Heart right ventricle (tissue), 16 donors: ENCODE measurements around the gene TIE1. TPM values are rescaled to one million over a fixed set of nuclear protein-coding genes. Genes with fewer than 3 reads are reported as not detected.

Experiments
- ATAC-seq, 8 donors: fragments of 200-7000 bp; cut with Tn5 transposase; one replicate each; pipeline ENCODE4 v1.9.1; 2020; ENCODE audit warnings: mild to moderate bottlenecking in 8 of 8, moderate library complexity in 8 of 8, moderate number of reproducible peaks in 1 of 8
- DNase-seq, 2 donors: peaks; one replicate each; pipeline ENCODE4 v3.0.0-alpha.2; 2020
- H3K27ac ChIP-seq, 10 donors: fragments of 200-600 bp; sonication (generic) in 2 of 10; one replicate each; pipeline versions ENCODE4 v1.5.0 to v1.8.0; 2020 to 2022; ENCODE audit warnings: mild to moderate bottlenecking in 3 of 10
- H3K27me3 ChIP-seq, 7 donors: fragments of 200-600 bp; one replicate each; pipeline ENCODE4 v1.8.0; 2021 to 2022; ENCODE audit warnings: mild to moderate bottlenecking in 2 of 7
- H3K36me3 ChIP-seq, 9 donors: fragments of 200-600 bp; sonication (generic) in 1 of 9; one replicate each; pipeline versions ENCODE4 v1.5.0 to v1.8.0; 2020 to 2022; ENCODE audit warnings: mild to moderate bottlenecking in 2 of 9
- H3K4me1 ChIP-seq, 9 donors: fragments of 200-600 bp; sonication (generic) in 1 of 9; one replicate each; pipeline versions ENCODE4 v1.5.0 to v1.8.0; 2020 to 2022; ENCODE audit warnings: mild to moderate bottlenecking in 4 of 9
- H3K4me3 ChIP-seq, 10 donors: fragments of 200-600 bp; sonication (generic) in 2 of 10; one replicate each; pipeline versions ENCODE4 v1.5.0 to v1.8.0; 2020 to 2022; ENCODE audit warnings: mild to moderate bottlenecking in 7 of 10, moderate library complexity in 2 of 10
- H3K9me3 ChIP-seq, 11 donors: fragments of 200-600 bp in 10 of 11; sonication (generic) in 2 of 11; one replicate each; pipeline versions ENCODE4 v1.5.0 to v1.8.0; 2013 to 2022; ENCODE audit warnings: mild to moderate bottlenecking in 2 of 11, control low read depth in 1 of 11, moderate library complexity in 1 of 11
- CTCF ChIP-seq, 9 donors: fragments of 200-600 bp; sonication (generic) in 2 of 9; IDR thresholded peaks; one replicate each; pipeline versions ENCODE4 v1.5.0 to v1.8.0; 2021 to 2022; ENCODE audit warnings: antibody characterized with exemption in 9 of 9, mild to moderate bottlenecking in 5 of 9, moderate library complexity in 1 of 9
- WGBS, 2 donors: extraction: QIAGEN DNeasy Blood & Tissue Kit; methylation state at CpG; one replicate each; pipeline ENCODE4 v1.1.7; 2013; ENCODE audit warnings: inconsistent platforms in 1 of 2; 5-methylcytosine and 5-hydroxymethylcytosine counted together
- intact Hi-C, 10 donors: fragments of 100-400 bp; cut with DNase I; formaldehyde crosslinking; loops; one replicate each; pipeline versions ENCODE4 v1.11.1 to v1.14.2; 2022
- polyA plus RNA-seq, 2 donors: library from polyadenylated mRNA; stranded (reverse); fragments of 200-250 nt; gene quantifications; one replicate each; pipeline ENCODE4 v1.2.3, GENCODE V29; 2013
- total RNA-seq, 10 donors: library from RNA; stranded (reverse); fragmentation: NEBNext Ultra II Directional in 3 of 10; extraction: Animal tissue kit (Norgen Biotek cat#: 25700) in 3 of 10; gene quantifications; one replicate each; pipeline versions ENCODE4 v1.2.1 to v1.2.4, GENCODE V29; 2021 to 2023
- donor health status: Arrhythmogenic right ventricular cardiomyopathy.
- donor health status: ischemic (EF 13 %, LVEDD 7.1; RV severe dilation, severe dysfunction).
- donor health status: healthy with polysubstance abuse.
- donor health status: DM: no; HTN: yes; CAD: no.
- donor health status: DM: no; HTN: no; CAD: no.
- donor health status: ischemic (EF 25% LVEDD 6.9; RV normal size, moderate dysfunction).
- donor health status: ischemic (EF 25% LVEDD 5.7; RV mildly dilated, moderate dysfunction).
- donor health status: healthy.
- donor health status: DM: yes; HTN: yes; CAD: no.
- donor health status: Ischemic cardiomyopathy.
- donor health status: ischemic (EF 35%, LVEDD 5.7; RV mildly dilated, moderate dysfunction).
- donor health status: nonischemic (EF 11% LVEDD 7.7; RV severe dilation, severe dysfunction).
- donor health status: DM: yes; HTN: yes; CAD: no.
- donor health status: PGD.
- donor health status: ischemic (EF 29% LVEDD 5.4; RV normal size, mild dysfunction).
- donor health status: nonischemic (EF 23%, LVEDD 6.1; RV moderate dilation, normal function).

TIE1 gene
- total and polyA plus RNA-seq, 12 donors, result 19.9 to 55.8 (median 32.0) TPM

DNA sequence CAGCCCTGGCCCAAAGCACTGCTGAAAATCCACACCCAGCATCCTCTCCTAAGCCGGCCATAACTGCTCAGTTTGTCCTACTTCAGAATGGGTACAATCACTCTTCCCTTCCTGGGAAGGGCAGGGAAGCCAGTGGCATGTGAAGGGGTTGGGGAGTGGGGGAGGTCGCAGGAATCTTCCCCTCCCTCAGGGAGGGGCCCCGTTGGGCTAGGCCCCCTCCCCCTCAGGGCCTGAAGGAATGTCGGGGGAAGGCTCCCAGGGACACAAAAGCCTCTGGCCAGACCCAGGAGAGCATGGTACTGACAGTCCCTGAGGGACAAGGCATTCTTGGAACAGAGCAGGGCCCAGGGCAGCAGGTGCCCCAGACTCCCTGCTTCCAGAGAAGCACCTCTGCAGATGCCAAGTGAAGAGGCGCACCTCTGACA is 65.8 kb downstream of the TIE1 start:
- peak overlapping the region; percentile 25 to 99 (median 98) for H3K27ac ChIP-seq
- peak overlapping the region; percentile 64 to 96 (median 88) for H3K4me3 ChIP-seq
- TF ChIP-seq CTCF (IDR thresholded peaks at IDR 0.05), result no peak
- intact Hi-C loops, result loop anchor here in 4 of 10 donors (5.0 kb wide), 2 partner anchors 64 to 129 kb away; partner anchors contain the start of gene TIE1 (in 1 of the 4)
- DNase-seq, result no peak
- WGBS, 2 donors, result 21 to 24% methylated on average over 5 of the region's 5 CpGs
- H3K36me3 ChIP-seq, result peaks cover 0 to 54% (median 35%) of the 10 kb centered on the region in 9 donors
- no peaks in the 10 kb centered on the region for H3K27me3 ChIP-seq
- ATAC-seq, result no peak
- no peaks in the 10 kb centered on the region for H3K9me3 ChIP-seq
- peaks cover 15 to 41% (median 32%) of the 10 kb centered on the region in 9 donors for H3K4me1 ChIP-seq

GRCh38 chr1:43367026-43367903 is 66.5 kb downstream of the TIE1 start:
- intact Hi-C loops, result loop anchor here in 4 of 10 donors (5.0 kb wide), 2 partner anchors 65 to 130 kb away; partner anchors contain the start of gene TIE1 (in 1 of the 4)
- peak; percentile 2 to 79 (median 60) for ATAC-seq

GRCh38 chr1:43367904-43368645 is 67.3 kb downstream of the TIE1 start, which contains the start of gene ELOVL1:
Gene ELOVL1, minus strand, starts transcription at chr1:43368011. Its CDS starts 2,402 bp downstream, at chr1:43365609.
- ATAC-seq (peak; percentile 94 to 97 (median 95)), DNase-seq (peak; percentile 94 to 95)
- H3K4me3 ChIP-seq, result peak within 1 kb of the TSS; percentile 64 to 96 (median 88)
- H3K36me3 ChIP-seq, result peaks cover 0 to 39% (median 23%) of the 10 kb centered on the region in 9 donors
- H3K9me3 ChIP-seq, result no peaks in the 10 kb centered on the region
- intact Hi-C loops, result loop anchor here in 4 of 10 donors (1.0 to 5.0 kb wide), 3 partner anchors 21 to 131 kb away; partner anchors contain the start of genes MED8 (in 1 of the 4), SZT2 (in 1 of the 4) and TIE1 (in 1 of the 4)
- peak within 1 kb of the TSS; percentile 89 to 99 (median 98) for H3K27ac ChIP-seq
- peak in 5 of 9 donors; percentile 12 to 60 (median 48) for TF ChIP-seq CTCF (IDR thresholded peaks at IDR 0.05)
- no peaks in the 10 kb centered on the region for H3K27me3 ChIP-seq
- WGBS, 2 donors, result 0% methylated on average over 38 to 58 of the region's 58 CpGs
- peaks cover 18 to 50% (median 32%) of the 10 kb centered on the region in 9 donors for H3K4me1 ChIP-seq

More at GRCh38 chr1:43367026-43367903, 66.5 kb downstream of the TIE1 start:
- Histone ChIP-seq H3K9me3 (no peaks in the 10 kb centered on the region), H3K27ac (peak overlapping the region; percentile 89 to 99 (median 98)), H3K4me1 (peaks cover 15 to 43% (median 32%) of the 10 kb centered on the region in 9 donors), H3K4me3 (peak overlapping the region; percentile 64 to 96 (median 88)), H3K36me3 (peaks cover 0 to 47% (median 31%) of the 10 kb centered on the region in 9 donors), H3K27me3 (no peaks in the 10 kb centered on the region)
- WGBS, 2 donors, result 2% methylated on average over 45 to 48 of the region's 48 CpGs
- DNase-seq, result peak; percentile 17 to 32
- TF ChIP-seq CTCF (IDR thresholded peaks at IDR 0.05), result no peak
